Parathyroid adenoma (tissue), 2 donors: ENCODE measurements around the gene C16orf74.

Source experiments
- H2AFZ ChIP-seq: fragments of 300-600 bp; sonication (generic); one replicate; pipeline ENCODE4 v1.7.0; 2017; ENCODE audit warnings: antibody characterized with exemption, mild to moderate bottlenecking
- H3K27ac ChIP-seq: fragments of 300-600 bp; sonication (generic); one replicate; pipeline ENCODE4 v1.7.0; 2017
- H3K27me3 ChIP-seq: fragments of 300-600 bp; sonication (generic); one replicate; pipeline ENCODE4 v1.7.0; 2017; ENCODE audit warnings: low read length; ENCODE audit not compliant: control insufficient read depth, insufficient read depth
- H3K36me3 ChIP-seq: fragments of 300-600 bp; sonication (generic); one replicate; pipeline ENCODE4 v1.7.0; 2017; ENCODE audit warnings: low read length; ENCODE audit not compliant: control insufficient read depth, insufficient read depth
- H3K4me1 ChIP-seq: fragments of 300-600 bp; sonication (generic); one replicate; pipeline ENCODE4 v1.7.0; 2017; ENCODE audit warnings: control low read depth
- H3K4me2 ChIP-seq: fragments of 300-600 bp; sonication (generic); one replicate; pipeline ENCODE4 v1.7.0; 2017; ENCODE audit warnings: low read length
- H3K4me3 ChIP-seq: fragments of 300-600 bp; sonication (generic); one replicate; pipeline ENCODE4 v1.7.0; 2017; ENCODE audit warnings: low read depth, low read length
- H3K79me2 ChIP-seq: fragments of 300-600 bp; sonication (generic); one replicate; pipeline ENCODE4 v1.7.0; 2017; ENCODE audit warnings: control low read depth
- H3K9ac ChIP-seq: fragments of 300-600 bp; sonication (generic); one replicate; pipeline ENCODE4 v1.7.0; 2017; ENCODE audit warnings: mild to moderate bottlenecking
- H3K9me3 ChIP-seq: fragments of 300-600 bp; sonication (generic); one replicate; pipeline ENCODE4 v1.7.0; 2017; ENCODE audit warnings: low read length; ENCODE audit not compliant: control insufficient read depth
- CTCF ChIP-seq: fragments of 300-600 bp; sonication (generic); IDR thresholded peaks from one replicate; pipeline ENCODE4 v1.7.0; 2017; ENCODE audit warnings: antibody characterized with exemption, mild to moderate bottlenecking
- donor health status: primary hyperparathyroidism.

The C16orf74 gene

GRCh38 chr16:85718682-85719081, 32.2 kb downstream of the C16orf74 start:
- H3K9me3 ChIP-seq = no peaks in the 10 kb centered on the region
- no peak overlapping the region for H3K4me3 ChIP-seq
- no peaks in the 10 kb centered on the region for H3K36me3 ChIP-seq
- H3K79me2 ChIP-seq = peaks cover 5% of the 10 kb centered on the region
- H3K27me3 ChIP-seq = no peaks in the 10 kb centered on the region
- no peak overlapping the region for H2AFZ ChIP-seq
- H3K4me1 ChIP-seq = peaks cover 3% of the 10 kb centered on the region
- H3K27ac ChIP-seq = no peak overlapping the region
- H3K4me2 ChIP-seq = no peak overlapping the region
- TF ChIP-seq CTCF = peak; percentile 48
- H3K9ac ChIP-seq = no peak overlapping the region

- no peak overlapping the region for H2AFZ ChIP-seq
- no peak for TF ChIP-seq CTCF
- no peak overlapping the region for H3K4me2 ChIP-seq
- H3K4me3 ChIP-seq = no peak overlapping the region
- no peaks in the 10 kb centered on the region for H3K27me3 ChIP-seq
- H3K27ac ChIP-seq = no peak overlapping the region
- H3K9me3 ChIP-seq = no peaks in the 10 kb centered on the region
- H3K79me2 ChIP-seq = peaks cover 5% of the 10 kb centered on the region
- no peaks in the 10 kb centered on the region for H3K36me3 ChIP-seq
- no peak overlapping the region for H3K9ac ChIP-seq
- peaks cover 3% of the 10 kb centered on the region for H3K4me1 ChIP-seq
Observed at GRCh38 chr16:85718153-85718477, 32.8 kb downstream of the C16orf74 start.

- no peak overlapping the region for H3K4me3 ChIP-seq
- H3K27ac ChIP-seq = no peak overlapping the region
- H3K36me3 ChIP-seq = no peaks in the 10 kb centered on the region
- H3K4me1 ChIP-seq = peaks cover 3% of the 10 kb centered on the region
- no peaks in the 10 kb centered on the region for H3K27me3 ChIP-seq
- peak; percentile 88 for TF ChIP-seq CTCF
- H2AFZ ChIP-seq = no peak overlapping the region
- H3K4me2 ChIP-seq = no peak overlapping the region
- no peaks in the 10 kb centered on the region for H3K9me3 ChIP-seq
- H3K79me2 ChIP-seq = peaks cover 5% of the 10 kb centered on the region
- no peak overlapping the region for H3K9ac ChIP-seq
Observed at GRCh38 chr16:85717393-85718152, 33.3 kb downstream of the C16orf74 start.

- H3K4me2 ChIP-seq = no peak overlapping the region
- H3K27ac ChIP-seq = no peak overlapping the region
- no peak overlapping the region for H3K9ac ChIP-seq
- H3K9me3 ChIP-seq = no peaks in the 10 kb centered on the region
- H3K27me3 ChIP-seq = no peaks in the 10 kb centered on the region
- no peak for TF ChIP-seq CTCF
- H3K79me2 ChIP-seq = peaks cover 5% of the 10 kb centered on the region
- H3K36me3 ChIP-seq = no peaks in the 10 kb centered on the region
- peaks cover 3% of the 10 kb centered on the region for H3K4me1 ChIP-seq
- no peak overlapping the region for H2AFZ ChIP-seq
- no peak overlapping the region for H3K4me3 ChIP-seq
Observed at GRCh38 chr16:85716680-85717038, 34.2 kb downstream of the C16orf74 start.

- no peak overlapping the region for H3K9ac ChIP-seq
Observed at GRCh38 chr16:85716022-85716679, 34.7 kb downstream of the C16orf74 start.

More at GRCh38 chr16:85716022-85716679, 34.7 kb downstream of the C16orf74 start:
- Histone ChIP-seq H3K27ac (no peak overlapping the region), H3K27me3 (no peaks in the 10 kb centered on the region), H3K4me1 (peaks cover 3% of the 10 kb centered on the region), H3K36me3 (no peaks in the 10 kb centered on the region), H3K4me2 (no peak overlapping the region), H2AFZ (no peak overlapping the region), H3K79me2 (peaks cover 5% of the 10 kb centered on the region), H3K9me3 (no peaks in the 10 kb centered on the region), H3K4me3 (no peak overlapping the region)
- no peak for TF ChIP-seq CTCF
